HG03342 (cell line): ENCODE measurements around the gene PIK3CB.
A peak's percentile ranks its signal among the peaks of the same experiment; 100 is the strongest.
"Not testable (repeated sequence)": the region's sequence is repeated elsewhere in the genome, so short reads cannot be mapped to it uniquely, and the experiment has no call there.

Experiments
- ATAC-seq: cut with Tn5 transposase; IDR thresholded peaks from one replicate; pipeline ENCODE4 v1.9.1; 2021; ENCODE audit warnings: mild to moderate bottlenecking, moderate library complexity; ENCODE audit not compliant: unreplicated experiment

PIK3CB gene

GRCh38 chr3:138848696-138849095 is 14.0 kb upstream of the PIK3CB start:
- no peak for ATAC-seq

- ATAC-seq = not testable (repeated sequence)
Measured at GRCh38 chr3:138846824-138847223, 12.1 kb upstream of the PIK3CB start.

GRCh38 chr3:138846262-138846791 is 11.6 kb upstream of the PIK3CB start:
- no peak for ATAC-seq

- no peak for ATAC-seq
Measured at GRCh38 chr3:138845771-138846173, 11.0 kb upstream of the PIK3CB start.

GRCh38 chr3:138845181-138845601 is 10.5 kb upstream of the PIK3CB start:
- ATAC-seq = no peak

- peak; percentile 77 for ATAC-seq
Measured at GRCh38 chr3:138842483-138843188, 7.9 kb upstream of the PIK3CB start.

- ATAC-seq = not testable (repeated sequence)
Measured at GRCh38 chr3:138838385-138838784, 3.7 kb upstream of the PIK3CB start.

- ATAC-seq = not testable (repeated sequence)
Measured at GRCh38 chr3:138835846-138836245, 1.1 kb upstream of the PIK3CB start.

- ATAC-seq = no peak
Measured at GRCh38 chr3:138835397-138835757, 649 bp upstream of the PIK3CB start.

GRCh38 chr3:138833899-138834595 is 681 bp downstream of the PIK3CB start:
- peak; percentile 44 for ATAC-seq

GRCh38 chr3:138832473-138833057 is 2.2 kb downstream of the PIK3CB start:
- not testable (repeated sequence) for ATAC-seq

- no peak for ATAC-seq
Measured at GRCh38 chr3:138829886-138830510, 4.7 kb downstream of the PIK3CB start.

GRCh38 chr3:138829097-138829496 is 5.6 kb downstream of the PIK3CB start:
- ATAC-seq = no peak

- ATAC-seq = no peak
Measured at GRCh38 chr3:138827222-138827621, 7.5 kb downstream of the PIK3CB start.

- no peak for ATAC-seq
Measured at GRCh38 chr3:138825336-138825735, 9.4 kb downstream of the PIK3CB start.

- ATAC-seq = no peak
Measured at GRCh38 chr3:138824114-138824506, 10.6 kb downstream of the PIK3CB start.

GRCh38 chr3:138820379-138820778 is 14.3 kb downstream of the PIK3CB start:
- ATAC-seq = not testable (repeated sequence)

GRCh38 chr3:138818185-138818860 is 16.4 kb downstream of the PIK3CB start:
- ATAC-seq = no peak

GRCh38 chr3:138817695-138818094 is 17.0 kb downstream of the PIK3CB start:
- no peak for ATAC-seq

GRCh38 chr3:138812806-138813205 is 21.9 kb downstream of the PIK3CB start:
- no peak for ATAC-seq
